Smooth muscle cell (in vitro differentiated cells): Measurements from ENCODE around the gene TTC7B. TPM values are rescaled to one million over a fixed set of nuclear protein-coding genes. Genes with fewer than 3 reads are reported as not detected.

Experiments used
- DNase-seq: peaks from one replicate; lab custom pipeline; 2025; ENCODE audit not compliant: unreplicated experiment; lab: John Stamatoyannopoulos, UW
- H2AFZ ChIP-seq: fragments of 200-600 bp; sonication (generic); 2 replicates; pipeline ENCODE4 v1.6.0; 2016; ENCODE audit warnings: antibody characterized with exemption, low read depth, mild to moderate bottlenecking
- H3F3A ChIP-seq: fragments of 200-600 bp; sonication (generic); 2 replicates; pipeline ENCODE4 v1.6.0; 2017; ENCODE audit warnings: antibody characterized with exemption, low read depth
- H3K27ac ChIP-seq: fragments of 200-600 bp; sonication (generic); 2 replicates; pipeline ENCODE4 v1.5.1; 2016; ENCODE audit warnings: low read depth, mild to moderate bottlenecking
- H3K27me3 ChIP-seq: fragments of 200-600 bp; sonication (generic); 2 replicates; pipeline ENCODE4 v1.6.1; 2016; ENCODE audit warnings: low read depth, mild to moderate bottlenecking
- H3K36me3 ChIP-seq: fragments of 200-600 bp; sonication (generic); 2 replicates; pipeline ENCODE4 v1.5.1; 2016; ENCODE audit warnings: low read depth
- H3K4me1 ChIP-seq: fragments of 200-600 bp; sonication (generic); 2 replicates; pipeline ENCODE4 v1.5.1; 2016; ENCODE audit warnings: low read depth
- H3K4me2 ChIP-seq: fragments of 200-600 bp; sonication (generic); 2 replicates; pipeline ENCODE4 v1.6.0; 2016; ENCODE audit warnings: mild to moderate bottlenecking
- H3K4me3 ChIP-seq: fragments of 200-600 bp; sonication (generic); 2 replicates; pipeline ENCODE4 v1.5.1; 2016; ENCODE audit warnings: mild to moderate bottlenecking
- H3K79me2 ChIP-seq: fragments of 200-600 bp; sonication (generic); 2 replicates; pipeline ENCODE4 v1.6.0; 2016; ENCODE audit warnings: low read depth, mild to moderate bottlenecking
- H3K9ac ChIP-seq: fragments of 200-600 bp; sonication (generic); 2 replicates; pipeline ENCODE4 v1.6.0; 2016; ENCODE audit warnings: low read depth
- H3K9me3 ChIP-seq: fragments of 200-600 bp; sonication (generic); replicated peaks from 2 replicates; pipeline ENCODE4 v1.5.1; 2016; ENCODE audit warnings: low read depth
- H4K20me1 ChIP-seq: fragments of 200-600 bp; sonication (generic); 2 replicates; pipeline ENCODE4 v1.6.0; 2016; ENCODE audit warnings: low read depth
- whole genome bisulfite sequencing: methylation state at CpG from one replicate; pipeline ENCODE4 v1.1.7; 2016; ENCODE audit warnings: low lambda C conversion rate; 5-methylcytosine and 5-hydroxymethylcytosine counted together
- polyA plus RNA-seq: library from polyadenylated mRNA; unstranded; fragments of >200 nt; fragmentation: Nextera tagmentation; extraction: Ambion mirVana; gene quantifications from 2 replicates; pipeline ENCODE4 v1.2.1, GENCODE V29; 2016
- total RNA-seq: library from RNA; depleted of rRNA; stranded (reverse); fragments of >200 nt; gene quantifications from 2 replicates; pipeline ENCODE4 v1.2.3, GENCODE V29; 2014
- TF ChIP-seq, protein P1 (sequence below): fragments of 200-600 bp; sonication (generic); IDR thresholded peaks from 2 replicates; pipeline ENCODE4 v1.5.1; 2017; ENCODE audit warnings: borderline replicate concordance, mild to moderate bottlenecking, antibody characterized with exemption; ENCODE audit not compliant: insufficient read depth, poor library complexity, severe bottlenecking

TTC7B gene
- total and polyA plus RNA-seq, 2 experiments from 2014 or later = 22.1 to 54.1 TPM

DNA sequence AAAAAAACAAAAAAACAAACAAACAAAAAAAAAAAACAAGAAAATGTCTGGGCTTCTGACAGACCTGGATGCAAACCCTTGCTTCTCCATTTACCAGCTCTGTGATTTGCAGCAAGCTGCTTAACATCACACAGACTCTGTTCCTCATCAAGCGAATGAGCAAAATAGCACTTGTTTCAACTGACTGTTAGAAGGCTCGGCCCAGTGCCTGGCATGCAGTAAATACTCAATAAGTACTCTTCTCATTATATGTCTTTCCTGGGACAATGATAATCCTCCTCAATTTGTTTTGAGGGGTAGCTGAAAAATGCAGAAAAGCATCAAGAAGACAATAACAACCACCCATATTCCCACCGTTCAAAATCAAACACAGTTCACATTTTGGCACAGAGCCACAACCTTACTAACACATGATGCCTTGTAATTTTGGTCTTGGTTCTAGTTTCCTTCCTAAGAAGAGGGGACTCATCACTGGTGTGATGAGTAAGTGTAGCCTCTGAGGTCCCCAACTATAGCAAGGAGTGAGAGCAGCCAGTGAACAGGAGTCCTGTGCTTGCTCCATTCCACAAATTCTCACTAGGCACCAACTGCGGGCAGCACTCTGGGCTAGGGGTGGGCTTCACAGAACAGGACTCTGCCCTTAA is 60.4 kb downstream of the TTC7B start:
- no peak overlapping the region for H3K4me3 ChIP-seq
- H3K36me3 ChIP-seq = no peaks in the 10 kb centered on the region
- H3K27ac ChIP-seq = no peak overlapping the region
- H3K4me2 ChIP-seq = no peak overlapping the region
- no peak overlapping the region for H2AFZ ChIP-seq
- H3K27me3 ChIP-seq = no peaks in the 10 kb centered on the region
- no peaks in the 10 kb centered on the region for H4K20me1 ChIP-seq
- peaks cover 8% of the 10 kb centered on the region for H3F3A ChIP-seq
- 97% methylated on average over 4 of the region's 4 CpGs for WGBS
- TF ChIP-seq, protein P1, sequence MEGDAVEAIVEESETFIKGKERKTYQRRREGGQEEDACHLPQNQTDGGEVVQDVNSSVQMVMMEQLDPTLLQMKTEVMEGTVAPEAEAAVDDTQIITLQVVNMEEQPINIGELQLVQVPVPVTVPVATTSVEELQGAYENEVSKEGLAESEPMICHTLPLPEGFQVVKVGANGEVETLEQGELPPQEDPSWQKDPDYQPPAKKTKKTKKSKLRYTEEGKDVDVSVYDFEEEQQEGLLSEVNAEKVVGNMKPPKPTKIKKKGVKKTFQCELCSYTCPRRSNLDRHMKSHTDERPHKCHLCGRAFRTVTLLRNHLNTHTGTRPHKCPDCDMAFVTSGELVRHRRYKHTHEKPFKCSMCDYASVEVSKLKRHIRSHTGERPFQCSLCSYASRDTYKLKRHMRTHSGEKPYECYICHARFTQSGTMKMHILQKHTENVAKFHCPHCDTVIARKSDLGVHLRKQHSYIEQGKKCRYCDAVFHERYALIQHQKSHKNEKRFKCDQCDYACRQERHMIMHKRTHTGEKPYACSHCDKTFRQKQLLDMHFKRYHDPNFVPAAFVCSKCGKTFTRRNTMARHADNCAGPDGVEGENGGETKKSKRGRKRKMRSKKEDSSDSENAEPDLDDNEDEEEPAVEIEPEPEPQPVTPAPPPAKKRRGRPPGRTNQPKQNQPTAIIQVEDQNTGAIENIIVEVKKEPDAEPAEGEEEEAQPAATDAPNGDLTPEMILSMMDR = no peak
- H3K4me1 ChIP-seq = peaks cover 6% of the 10 kb centered on the region
- no peaks in the 10 kb centered on the region for H3K79me2 ChIP-seq
- no peak overlapping the region for H3K9ac ChIP-seq
- DNase-seq = no peak
- H3K9me3 ChIP-seq = no peaks in the 10 kb centered on the region

DNA sequence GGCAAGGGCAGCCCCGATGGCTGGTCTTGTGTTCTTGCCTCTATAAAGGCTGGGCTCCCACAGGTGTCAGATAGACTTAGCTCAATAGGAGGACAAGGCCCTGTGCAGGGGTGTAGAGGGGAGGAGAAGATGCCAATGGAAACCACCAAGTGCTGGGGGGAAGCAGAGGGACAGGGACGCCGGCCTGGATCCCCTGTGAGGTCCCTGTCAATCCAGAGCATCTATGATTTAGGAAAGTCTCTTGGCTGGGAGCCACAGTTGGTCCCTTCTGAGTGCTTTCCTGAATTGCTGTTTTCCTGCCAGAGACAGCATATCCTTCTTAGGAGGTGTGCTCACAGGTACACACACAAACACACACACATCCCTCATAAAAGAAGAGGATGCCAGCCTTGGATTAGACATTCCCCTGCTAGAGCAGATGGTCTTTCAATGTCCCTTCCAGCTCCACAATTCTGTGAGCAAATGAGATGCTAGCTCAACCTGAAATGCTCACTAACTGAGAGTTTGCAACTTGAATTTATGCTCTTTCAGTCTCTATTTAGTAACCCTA is 62.7 kb downstream of the TTC7B start:
- 90% methylated on average over 3 of the region's 3 CpGs for whole genome bisulfite sequencing
- no peak for DNase-seq
- Histone ChIP-seq H3K9me3 (peaks cover 10% of the 10 kb centered on the region), H3K27ac (no peak overlapping the region), H2AFZ (no peak overlapping the region), H3F3A (peaks cover under 1% of the 10 kb centered on the region), H3K4me2 (no peak overlapping the region), H3K4me3 (no peak overlapping the region), H3K9ac (no peak overlapping the region), H3K36me3 (peaks cover 4% of the 10 kb centered on the region), H3K79me2 (no peaks in the 10 kb centered on the region), H4K20me1 (no peaks in the 10 kb centered on the region), H3K27me3 (no peaks in the 10 kb centered on the region), H3K4me1 (peaks cover under 1% of the 10 kb centered on the region)
- TF ChIP-seq, protein P1 = no peak

DNA sequence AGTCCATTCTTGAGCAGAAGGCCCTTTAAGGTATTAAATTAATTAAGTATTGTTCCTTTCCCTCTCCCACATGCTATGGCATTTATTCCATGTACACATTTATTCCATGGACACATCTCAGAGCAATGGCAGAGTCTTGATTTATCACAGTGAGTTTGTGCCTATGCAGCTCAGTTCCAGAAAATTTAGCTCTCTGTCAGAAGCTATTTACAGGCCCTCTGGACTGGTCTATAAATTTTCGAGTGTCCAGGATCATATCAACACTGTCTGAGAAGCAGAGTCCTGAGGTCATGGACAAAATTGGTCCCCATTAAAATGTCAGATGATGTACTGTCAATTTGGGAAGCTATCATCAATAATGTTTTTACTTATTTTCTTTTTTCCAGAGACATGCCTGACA is 65.5 kb downstream of the TTC7B start:
- no peaks in the 10 kb centered on the region for H3K4me1 ChIP-seq
- H3F3A ChIP-seq = no peaks in the 10 kb centered on the region
- no peaks in the 10 kb centered on the region for H4K20me1 ChIP-seq
- H2AFZ ChIP-seq = no peak overlapping the region
- TF ChIP-seq, protein P1 = no peak
- H3K9me3 ChIP-seq = peaks cover 10% of the 10 kb centered on the region
- H3K36me3 ChIP-seq = peaks cover 4% of the 10 kb centered on the region
- no peak overlapping the region for H3K27ac ChIP-seq
- H3K27me3 ChIP-seq = no peaks in the 10 kb centered on the region
- 44% methylated on average over 1 of the region's 1 CpG for WGBS
- H3K4me3 ChIP-seq = no peak overlapping the region
- DNase-seq = no peak
- no peak overlapping the region for H3K9ac ChIP-seq
- no peak overlapping the region for H3K4me2 ChIP-seq
- H3K79me2 ChIP-seq = no peaks in the 10 kb centered on the region

DNA sequence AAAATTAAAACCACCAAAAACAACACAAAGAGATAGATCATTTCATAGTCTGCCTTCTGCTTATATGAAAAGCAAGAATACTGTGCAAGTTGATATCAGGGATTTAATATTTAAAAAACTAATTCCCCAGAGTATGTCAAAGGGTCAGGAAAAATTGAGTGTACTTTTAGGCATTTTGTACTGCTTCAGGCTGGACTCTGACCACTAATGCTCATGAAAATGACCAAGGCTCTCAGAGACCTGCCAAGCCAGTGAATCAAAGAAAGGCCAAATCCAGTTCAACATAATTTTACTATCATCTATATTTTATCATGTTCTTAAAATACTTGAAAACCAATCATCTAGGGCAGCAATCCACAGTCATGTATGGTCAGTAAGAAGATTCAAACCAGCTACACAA is 66.0 kb downstream of the TTC7B start:
- Histone ChIP-seq H3K9me3 (peaks cover 10% of the 10 kb centered on the region), H3K4me3 (no peak overlapping the region), H3K36me3 (peaks cover 4% of the 10 kb centered on the region), H3K9ac (no peak overlapping the region), H3K79me2 (no peaks in the 10 kb centered on the region), H3K27ac (no peak overlapping the region), H3F3A (no peaks in the 10 kb centered on the region), H2AFZ (no peak overlapping the region), H4K20me1 (no peaks in the 10 kb centered on the region), H3K27me3 (no peaks in the 10 kb centered on the region), H3K4me2 (no peak overlapping the region), H3K4me1 (no peaks in the 10 kb centered on the region)
- no peak for DNase-seq
- TF ChIP-seq, protein P1 = no peak
